Endothelial cell (in vitro differentiated cells): Measurements from ENCODE around the gene RAD51B. TPM values are rescaled to one million over a fixed set of nuclear protein-coding genes. Genes with fewer than 3 reads are reported as not detected.

Source experiments
- DNase-seq: peaks from one replicate; pipeline ENCODE4 v3.0.0; 2021; ENCODE audit warnings: low spot score
- H3K27ac Mint-ChIP-seq: one replicate; pipeline ENCODE4 v1.8.0; 2021; ENCODE audit warnings: mixed read lengths, inconsistent platforms; ENCODE audit not compliant: unreplicated experiment
- H3K27me3 Mint-ChIP-seq: one replicate; pipeline ENCODE4 v1.8.0; 2021; ENCODE audit warnings: mild to moderate bottlenecking, moderate library complexity, mixed read lengths, inconsistent platforms; ENCODE audit not compliant: unreplicated experiment
- H3K36me3 Mint-ChIP-seq: one replicate; pipeline ENCODE4 v1.8.0; 2021; ENCODE audit warnings: mild to moderate bottlenecking, low read depth, mixed read lengths, inconsistent platforms; ENCODE audit not compliant: unreplicated experiment
- H3K4me1 Mint-ChIP-seq: one replicate; pipeline ENCODE4 v1.8.0; 2021; ENCODE audit warnings: mild to moderate bottlenecking, mixed read lengths, inconsistent platforms; ENCODE audit not compliant: unreplicated experiment
- H3K4me3 Mint-ChIP-seq: one replicate; pipeline ENCODE4 v1.8.0; 2021; ENCODE audit warnings: mild to moderate bottlenecking, mixed read lengths, inconsistent platforms; ENCODE audit not compliant: unreplicated experiment
- H3K9me3 Mint-ChIP-seq: one replicate; pipeline ENCODE4 v1.8.0; 2021; ENCODE audit warnings: mixed read lengths, inconsistent platforms; ENCODE audit not compliant: unreplicated experiment
- total RNA-seq: library from RNA; stranded (reverse); fragmentation: NEBNext Ultra II Directional; extraction: Animal tissue kit (Norgen Biotek cat#: 25700); gene quantifications from one replicate; pipeline ENCODE4 v1.2.1, GENCODE V29; 2021; ENCODE audit not compliant: unreplicated experiment
- TF ChIP-seq, protein P1 (sequence below): fragments of 200-600 bp; sonication (generic); IDR thresholded peaks from one replicate; pipeline ENCODE4 v1.5.0; 2021; ENCODE audit warnings: antibody characterized with exemption; ENCODE audit not compliant: unreplicated experiment

RAD51B gene
- total RNA-seq, 1 donor from 2014 or later: 23.5 TPM

DNA sequence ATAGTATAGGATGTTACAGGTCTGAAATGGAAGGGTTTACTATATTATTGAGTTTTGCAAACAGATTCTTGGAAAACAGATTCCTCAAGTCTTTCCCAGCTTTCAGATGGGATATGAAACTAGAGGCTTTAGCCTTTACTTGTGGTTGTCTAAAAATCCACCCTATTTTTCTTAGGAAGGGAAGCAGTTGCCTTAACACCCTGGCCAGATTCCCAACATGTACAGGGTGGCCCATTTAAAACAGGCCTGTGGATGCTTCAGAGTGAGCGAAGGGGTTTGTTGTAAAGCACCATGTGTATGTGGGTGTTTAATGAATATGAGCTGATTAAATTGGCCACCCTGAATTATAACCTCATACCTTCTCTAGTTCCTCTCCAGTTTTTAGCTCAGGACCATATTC lies 557.4 kb downstream of the RAD51B start:
- Mint-ChIP-seq H3K27ac (peak overlapping the region; percentile 99), H3K4me3 (no peak overlapping the region), H3K36me3 (no peaks in the 10 kb centered on the region), H3K4me1 (peaks cover 39% of the 10 kb centered on the region), H3K27me3 (peaks cover 4% of the 10 kb centered on the region), H3K9me3 (no peaks in the 10 kb centered on the region)
- no peak for DNase-seq
- TF ChIP-seq, protein P1, sequence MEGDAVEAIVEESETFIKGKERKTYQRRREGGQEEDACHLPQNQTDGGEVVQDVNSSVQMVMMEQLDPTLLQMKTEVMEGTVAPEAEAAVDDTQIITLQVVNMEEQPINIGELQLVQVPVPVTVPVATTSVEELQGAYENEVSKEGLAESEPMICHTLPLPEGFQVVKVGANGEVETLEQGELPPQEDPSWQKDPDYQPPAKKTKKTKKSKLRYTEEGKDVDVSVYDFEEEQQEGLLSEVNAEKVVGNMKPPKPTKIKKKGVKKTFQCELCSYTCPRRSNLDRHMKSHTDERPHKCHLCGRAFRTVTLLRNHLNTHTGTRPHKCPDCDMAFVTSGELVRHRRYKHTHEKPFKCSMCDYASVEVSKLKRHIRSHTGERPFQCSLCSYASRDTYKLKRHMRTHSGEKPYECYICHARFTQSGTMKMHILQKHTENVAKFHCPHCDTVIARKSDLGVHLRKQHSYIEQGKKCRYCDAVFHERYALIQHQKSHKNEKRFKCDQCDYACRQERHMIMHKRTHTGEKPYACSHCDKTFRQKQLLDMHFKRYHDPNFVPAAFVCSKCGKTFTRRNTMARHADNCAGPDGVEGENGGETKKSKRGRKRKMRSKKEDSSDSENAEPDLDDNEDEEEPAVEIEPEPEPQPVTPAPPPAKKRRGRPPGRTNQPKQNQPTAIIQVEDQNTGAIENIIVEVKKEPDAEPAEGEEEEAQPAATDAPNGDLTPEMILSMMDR: no peak

DNA sequence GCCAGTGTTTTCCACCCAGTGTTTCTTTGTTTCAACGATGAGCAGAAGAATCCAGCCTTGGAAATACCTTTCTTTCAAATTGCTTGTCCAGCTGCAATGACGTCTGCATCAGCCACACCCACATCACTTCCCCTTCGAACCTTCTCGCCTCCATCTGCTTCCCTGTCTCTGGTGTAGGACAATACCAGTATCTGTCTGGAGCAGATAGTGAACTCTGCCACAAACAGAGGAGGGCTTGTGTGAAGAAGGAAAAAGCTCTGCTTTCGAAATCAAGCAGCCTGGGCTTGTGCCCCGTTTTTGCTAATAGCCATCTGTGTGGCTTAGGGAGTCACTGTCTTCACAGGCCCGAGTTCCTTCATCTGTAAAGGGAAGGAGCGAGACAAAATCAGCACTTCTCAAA lies 557.9 kb downstream of the RAD51B start:
- H3K27ac Mint-ChIP-seq: peak overlapping the region; percentile 99
- peaks cover 39% of the 10 kb centered on the region for H3K4me1 Mint-ChIP-seq

GRCh38 chr14:68379510-68380328 lies 560.1 kb downstream of the RAD51B start:
- Mint-ChIP-seq H3K36me3 (no peaks in the 10 kb centered on the region), H3K27ac (peak overlapping the region; percentile 28), H3K9me3 (no peaks in the 10 kb centered on the region), H3K4me1 (peaks cover 53% of the 10 kb centered on the region), H3K27me3 (peaks cover 4% of the 10 kb centered on the region), H3K4me3 (no peak overlapping the region)
- no peak for DNase-seq
- TF ChIP-seq, protein P1: no peak

More for the DNA sequence above, 557.9 kb downstream of the RAD51B start:
- Mint-ChIP-seq H3K27me3 (peaks cover 4% of the 10 kb centered on the region), H3K9me3 (no peaks in the 10 kb centered on the region), H3K36me3 (no peaks in the 10 kb centered on the region), H3K4me3 (peak overlapping the region; percentile 9)
- TF ChIP-seq, protein P1: no peak
- peak; percentile 51 for DNase-seq

DNA sequence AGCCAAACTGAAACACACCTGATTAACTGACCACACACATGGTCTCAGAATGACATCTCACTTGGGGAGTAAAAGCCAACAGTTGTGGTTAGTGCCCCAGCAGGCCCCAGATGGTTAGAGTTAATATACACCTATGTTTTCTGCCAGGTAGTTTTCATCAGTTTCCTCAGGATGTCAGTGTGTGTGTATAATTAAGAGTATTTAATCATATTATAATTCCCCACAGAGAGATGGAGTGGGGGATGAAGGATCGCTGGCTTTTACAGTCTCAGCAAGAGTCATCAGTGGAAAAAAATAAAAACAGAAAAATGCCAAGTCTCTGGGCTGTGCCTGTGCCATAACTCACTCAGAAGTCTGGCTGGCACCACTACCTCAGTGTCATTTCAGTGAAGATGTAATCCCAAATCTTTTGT lies 560.8 kb downstream of the RAD51B start:
- H3K9me3 Mint-ChIP-seq: no peaks in the 10 kb centered on the region
- peaks cover 51% of the 10 kb centered on the region for H3K4me1 Mint-ChIP-seq
- H3K27me3 Mint-ChIP-seq: peaks cover 4% of the 10 kb centered on the region
- no peak overlapping the region for H3K27ac Mint-ChIP-seq
- TF ChIP-seq, protein P1: no peak
- no peak overlapping the region for H3K4me3 Mint-ChIP-seq
- no peaks in the 10 kb centered on the region for H3K36me3 Mint-ChIP-seq
- DNase-seq: no peak

- no peaks in the 10 kb centered on the region for H3K9me3 Mint-ChIP-seq
- DNase-seq: no peak
- H3K27me3 Mint-ChIP-seq: no peaks in the 10 kb centered on the region
- no peak overlapping the region for H3K27ac Mint-ChIP-seq
- TF ChIP-seq, protein P1: no peak
- no peaks in the 10 kb centered on the region for H3K36me3 Mint-ChIP-seq
- H3K4me1 Mint-ChIP-seq: peaks cover 24% of the 10 kb centered on the region
- no peak overlapping the region for H3K4me3 Mint-ChIP-seq
These were observed 564.8 kb downstream of the RAD51B start for GRCh38 chr14:68384335-68384734.
